Body of pancreas (tissue), 4 donors: ENCODE results near the gene TBX2. TPM values are rescaled to one million over a fixed set of nuclear protein-coding genes. Genes with fewer than 3 reads are reported as not detected.

Experiments
- ATAC-seq: fragments of 150-250 bp; one replicate; pipeline ENCODE4 v1.9.1; 2016
- DNase-seq, 4 donors: peaks; one replicate each; pipeline ENCODE4 v3.0.0-alpha.2; 2019
- H3K27ac ChIP-seq, 4 donors: fragments of 200-600 bp; sonication (generic); 1 replicate in 3 of 4; 2 replicates in 1 of 4; pipeline versions ENCODE4 v1.5.1 to v1.6.1; 2016 to 2019; ENCODE audit warnings: mild to moderate bottlenecking in 1 of 4, mixed read lengths in 1 of 4, moderate library complexity in 1 of 4
- H3K27me3 ChIP-seq, 2 donors: fragments of 200-600 bp; sonication (generic); one replicate each; pipeline ENCODE4 v1.6.0; 2016; ENCODE audit warnings: mild to moderate bottlenecking in 1 of 2
- H3K36me3 ChIP-seq, 2 donors: fragments of 200-600 bp; sonication (generic); replicated peaks in 1 of 2; 2 replicates each; pipeline ENCODE4 v1.5.1; 2016; ENCODE audit warnings: low read depth in 2 of 2; ENCODE audit not compliant: insufficient read depth in 1 of 2
- H3K4me1 ChIP-seq: fragments of 200-600 bp; sonication (generic); one replicate; pipeline ENCODE4 v1.6.0; 2016
- H3K4me3 ChIP-seq, 2 donors: fragments of 200-600 bp; sonication (generic); 1 replicate in 1 of 2; 2 replicates in 1 of 2; pipeline ENCODE4 v1.5.1; 2016 to 2019
- H3K9me3 ChIP-seq, 3 donors: fragments of 200-600 bp; sonication (generic); 1 replicate in 2 of 3; 2 replicates in 1 of 3; pipeline ENCODE4 v1.5.1; 2016
- POLR2A ChIP-seq, 3 donors: fragments of 450-650 bp; IDR thresholded peaks; one replicate each; pipeline ENCODE4 v1.6.1; 2016; ENCODE audit warnings: antibody characterized with exemption in 3 of 3, mild to moderate bottlenecking in 2 of 3
- WGBS, 2 donors: methylation state at CpG; one replicate each; pipeline ENCODE4 v1.1.5; 2017; 5-methylcytosine and 5-hydroxymethylcytosine counted together
- intact Hi-C: fragments of 100-400 bp; cut with DNase I; formaldehyde crosslinking; loops from one replicate; pipeline ENCODE4 v1.15.1; 2023
- total RNA-seq, 2 donors: library from RNA; depleted of rRNA; stranded (reverse); fragments of >200 nt; gene quantifications; one replicate each; pipeline ENCODE4 v1.1.0, GENCODE V29; 2016
- TF ChIP-seq, protein P1 (sequence below), 7 experiments: fragments of 450-650 bp in 4 of 7; fragments of 200-600 bp in 3 of 7; sonication (generic) in 3 of 7; IDR thresholded peaks; one replicate each; pipeline ENCODE4 v1.5.1; 2016 to 2019; ENCODE audit warnings: antibody characterized with exemption in 7 of 7

The TBX2 gene
- total RNA-seq, 2 donors from 2014 or later: 4.9 to 6.9 TPM

DNA sequence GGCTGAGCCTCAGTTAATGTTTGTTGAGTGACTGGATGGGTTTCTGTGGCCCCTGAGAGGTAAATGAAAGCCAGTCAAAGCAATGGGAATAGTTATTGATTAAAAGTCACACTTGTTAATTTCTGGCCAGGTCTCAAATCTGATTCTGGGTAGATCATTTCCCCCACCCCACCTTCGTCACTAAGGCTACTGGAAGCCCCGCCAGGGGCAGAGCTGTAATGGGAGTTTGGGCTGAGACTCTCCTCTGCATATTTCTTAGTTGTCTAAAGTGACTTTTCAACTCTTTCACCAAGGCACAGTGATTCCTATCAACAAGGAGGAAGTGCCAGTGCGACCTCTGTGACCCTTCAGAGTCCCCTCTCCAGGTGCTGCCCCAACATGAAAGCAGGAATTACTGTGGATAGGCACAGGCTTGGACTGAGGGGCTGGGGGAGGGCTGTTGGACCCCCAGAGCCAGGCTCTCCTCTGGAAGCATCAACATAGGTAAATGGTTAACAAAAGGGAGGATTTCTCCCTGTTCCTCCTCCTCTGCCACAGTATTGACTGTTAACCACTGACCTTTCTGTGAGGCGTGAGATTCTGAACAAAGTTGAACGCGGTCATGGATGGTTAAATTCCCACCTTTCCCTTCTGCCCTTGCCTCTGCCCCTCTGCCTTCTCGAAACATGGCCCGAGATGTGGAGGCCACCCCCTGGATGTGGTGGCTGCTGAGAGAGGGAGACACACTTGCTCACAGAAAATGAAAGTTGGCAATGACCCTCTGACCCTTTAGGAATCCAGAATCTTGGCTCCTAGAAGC is 20.8 kb upstream of the TBX2 start:
- ATAC-seq (no peak), DNase-seq (no peak)
- Histone ChIP-seq H3K4me3 (no peak overlapping the region), H3K4me1 (no peaks in the 10 kb centered on the region), H3K27me3 (no peaks in the 10 kb centered on the region), H3K36me3 (no peaks in the 10 kb centered on the region), H3K27ac (no peak overlapping the region), H3K9me3 (no peaks in the 10 kb centered on the region)
- TF ChIP-seq, protein P1, sequence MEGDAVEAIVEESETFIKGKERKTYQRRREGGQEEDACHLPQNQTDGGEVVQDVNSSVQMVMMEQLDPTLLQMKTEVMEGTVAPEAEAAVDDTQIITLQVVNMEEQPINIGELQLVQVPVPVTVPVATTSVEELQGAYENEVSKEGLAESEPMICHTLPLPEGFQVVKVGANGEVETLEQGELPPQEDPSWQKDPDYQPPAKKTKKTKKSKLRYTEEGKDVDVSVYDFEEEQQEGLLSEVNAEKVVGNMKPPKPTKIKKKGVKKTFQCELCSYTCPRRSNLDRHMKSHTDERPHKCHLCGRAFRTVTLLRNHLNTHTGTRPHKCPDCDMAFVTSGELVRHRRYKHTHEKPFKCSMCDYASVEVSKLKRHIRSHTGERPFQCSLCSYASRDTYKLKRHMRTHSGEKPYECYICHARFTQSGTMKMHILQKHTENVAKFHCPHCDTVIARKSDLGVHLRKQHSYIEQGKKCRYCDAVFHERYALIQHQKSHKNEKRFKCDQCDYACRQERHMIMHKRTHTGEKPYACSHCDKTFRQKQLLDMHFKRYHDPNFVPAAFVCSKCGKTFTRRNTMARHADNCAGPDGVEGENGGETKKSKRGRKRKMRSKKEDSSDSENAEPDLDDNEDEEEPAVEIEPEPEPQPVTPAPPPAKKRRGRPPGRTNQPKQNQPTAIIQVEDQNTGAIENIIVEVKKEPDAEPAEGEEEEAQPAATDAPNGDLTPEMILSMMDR (IDR thresholded peaks at IDR 0.05): no peak
- no peak for TF ChIP-seq POLR2A (IDR thresholded peaks at IDR 0.05)
- 84 to 88% methylated on average over 3 to 8 of the region's 8 CpGs for WGBS, 2 donors
- intact Hi-C loops: no loop called here

DNA sequence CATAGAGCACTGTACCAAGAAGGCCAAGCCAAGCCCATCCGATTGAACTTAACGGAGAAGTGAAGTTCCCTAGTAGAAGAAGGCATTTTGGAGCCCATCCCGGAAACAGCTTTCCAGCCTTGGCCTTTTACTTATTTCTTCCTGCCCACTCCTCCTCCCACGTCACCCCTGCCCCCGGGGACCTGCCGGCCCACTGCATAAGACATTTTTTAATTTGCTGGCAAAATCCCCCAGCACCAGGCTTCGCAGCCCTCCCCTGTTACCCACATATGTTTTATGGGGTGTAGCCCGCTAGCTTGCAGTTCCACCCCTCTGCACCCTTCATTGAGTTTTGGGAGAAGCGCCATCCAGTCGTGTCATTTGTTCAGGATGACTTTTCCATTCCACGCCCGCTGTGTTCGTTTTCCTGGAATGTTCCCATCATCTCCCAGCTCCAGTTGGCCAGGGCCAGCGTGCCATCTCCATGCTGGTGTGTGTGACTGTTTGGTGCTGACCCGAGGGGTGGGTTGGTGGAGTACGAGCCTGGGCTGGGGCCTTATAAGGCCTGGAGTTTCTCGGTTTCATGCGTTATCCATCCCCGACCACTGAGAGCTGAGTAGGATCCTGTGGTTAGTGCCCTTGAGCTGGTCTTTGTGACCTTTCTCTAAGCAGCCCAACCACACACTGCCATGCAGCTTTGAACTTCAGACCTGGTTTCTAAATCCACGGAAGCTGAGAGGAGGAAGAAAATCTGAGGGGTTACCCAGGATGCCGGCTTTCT is 20.0 kb upstream of the TBX2 start:
- ATAC-seq: no peak
- DNase-seq: no peak
- WGBS, 2 donors: 87 to 93% methylated on average over 16 to 21 of the region's 21 CpGs
- intact Hi-C loops: no loop called here
- Histone ChIP-seq H3K36me3 (no peaks in the 10 kb centered on the region), H3K4me1 (no peaks in the 10 kb centered on the region), H3K4me3 (no peak overlapping the region), H3K27ac (no peak overlapping the region), H3K9me3 (no peaks in the 10 kb centered on the region), H3K27me3 (no peaks in the 10 kb centered on the region)
- TF ChIP-seq POLR2A (IDR thresholded peaks at IDR 0.05): no peak
- TF ChIP-seq, protein P1 (IDR thresholded peaks at IDR 0.05): no peak

DNA sequence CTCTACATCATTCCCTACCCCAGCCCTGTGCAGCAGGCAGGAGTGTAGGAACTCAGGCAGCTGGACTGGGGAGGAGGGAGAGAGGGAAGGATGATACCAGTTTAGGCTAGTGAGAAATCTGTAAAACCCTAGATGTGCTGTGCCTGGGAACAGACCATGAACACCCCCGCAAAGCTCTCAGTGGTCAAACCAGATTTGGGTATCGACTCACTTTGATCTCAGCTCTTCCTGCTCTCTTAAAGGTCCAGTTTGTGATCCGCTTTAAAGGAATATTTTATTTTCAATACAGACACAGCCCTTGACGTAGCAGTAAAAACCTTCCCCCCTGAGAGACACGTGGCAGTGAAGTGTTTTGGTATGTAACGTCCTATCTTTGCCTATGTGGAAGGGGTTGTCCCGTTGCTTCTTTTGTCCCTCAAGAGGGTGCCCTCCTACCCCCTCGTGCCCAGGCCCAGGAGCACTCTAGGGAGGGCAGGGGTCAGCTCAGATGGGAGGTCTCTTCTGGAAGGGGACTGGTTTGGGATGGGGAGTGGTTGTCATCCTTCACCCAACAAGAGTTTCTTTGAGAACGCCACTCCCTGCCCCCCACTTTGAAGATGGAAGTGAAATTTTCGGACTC is 19.3 kb upstream of the TBX2 start:
- WGBS, 2 donors: 84 to 86% methylated on average over 10 of the region's 10 CpGs
- Histone ChIP-seq H3K27ac (no peak overlapping the region), H3K27me3 (no peaks in the 10 kb centered on the region), H3K4me1 (no peaks in the 10 kb centered on the region), H3K9me3 (no peaks in the 10 kb centered on the region), H3K4me3 (no peak overlapping the region), H3K36me3 (no peaks in the 10 kb centered on the region)
- intact Hi-C loops: no loop called here
- TF ChIP-seq, protein P1 (IDR thresholded peaks at IDR 0.05): no peak
- TF ChIP-seq POLR2A (IDR thresholded peaks at IDR 0.05): no peak
- ATAC-seq: no peak
- no peak for DNase-seq

GRCh38 chr17:61380836-61381525 is 18.7 kb upstream of the TBX2 start:
- DNase-seq (no peak), ATAC-seq (no peak)
- WGBS, 2 donors: 92% methylated on average over 15 to 18 of the region's 18 CpGs
- TF ChIP-seq POLR2A (IDR thresholded peaks at IDR 0.05): no peak
- TF ChIP-seq, protein P1 (IDR thresholded peaks at IDR 0.05): no peak
- Histone ChIP-seq H3K36me3 (no peaks in the 10 kb centered on the region), H3K4me3 (no peak overlapping the region), H3K9me3 (no peaks in the 10 kb centered on the region), H3K27me3 (no peaks in the 10 kb centered on the region), H3K27ac (no peak overlapping the region), H3K4me1 (no peaks in the 10 kb centered on the region)
- intact Hi-C loops: no loop called here
